GM21390 (cell line): ENCODE data around the gene POU6F2.

Experiments used
- ATAC-seq: cut with Tn5 transposase; IDR thresholded peaks from one replicate; pipeline ENCODE4 v1.9.1; 2021; ENCODE audit not compliant: unreplicated experiment

The POU6F2 gene

GRCh38 chr7:39062811-39063210, 85.1 kb downstream of the POU6F2 start:
- ATAC-seq = no peak

GRCh38 chr7:39069031-39069430, 91.3 kb downstream of the POU6F2 start:
- no peak for ATAC-seq

GRCh38 chr7:39069896-39070881, 92.5 kb downstream of the POU6F2 start:
- no peak for ATAC-seq

GRCh38 chr7:39071116-39071515, 93.4 kb downstream of the POU6F2 start:
- no peak for ATAC-seq

- ATAC-seq = no peak
These were observed 95.7 kb downstream of the POU6F2 start for GRCh38 chr7:39073432-39073831.

- ATAC-seq = no peak
These were observed 97.5 kb downstream of the POU6F2 start for GRCh38 chr7:39075210-39075609.

- ATAC-seq = no peak
These were observed 106.1 kb downstream of the POU6F2 start for GRCh38 chr7:39083781-39084180.

- no peak for ATAC-seq
These were observed 106.6 kb downstream of the POU6F2 start for GRCh38 chr7:39084349-39084748.

GRCh38 chr7:39085189-39085588, 107.5 kb downstream of the POU6F2 start:
- ATAC-seq = no peak

GRCh38 chr7:39085590-39086049, 107.9 kb downstream of the POU6F2 start:
- no peak for ATAC-seq

GRCh38 chr7:39086638-39087360, 109.1 kb downstream of the POU6F2 start:
- no peak for ATAC-seq

GRCh38 chr7:39088730-39089593, 111.3 kb downstream of the POU6F2 start:
- ATAC-seq = no peak

GRCh38 chr7:39091145-39091544, 113.4 kb downstream of the POU6F2 start:
- ATAC-seq = no peak

GRCh38 chr7:39091774-39092173, 114.1 kb downstream of the POU6F2 start:
- no peak for ATAC-seq

- no peak for ATAC-seq
These were observed 117.0 kb downstream of the POU6F2 start for GRCh38 chr7:39094731-39095130.

GRCh38 chr7:39095875-39096619, 118.3 kb downstream of the POU6F2 start:
- ATAC-seq = no peak

GRCh38 chr7:39098506-39098905, 120.8 kb downstream of the POU6F2 start:
- ATAC-seq = no peak

GRCh38 chr7:39099146-39099545, 121.4 kb downstream of the POU6F2 start:
- no peak for ATAC-seq

- no peak for ATAC-seq
These were observed 122.6 kb downstream of the POU6F2 start for GRCh38 chr7:39100270-39100669.

GRCh38 chr7:39102234-39102633, 124.5 kb downstream of the POU6F2 start:
- no peak for ATAC-seq
